Mesendoderm (in vitro differentiated cells): Measurements from ENCODE around the gene FMN1.

ENCODE experiments used
- DNase-seq: peaks from one replicate; pipeline ENCODE4 v3.0.0; 2013
- H2AK5ac ChIP-seq: 2 replicates; pipeline ENCODE4 v1.6.1; 2013; ENCODE audit warnings: low read length, inconsistent platforms
- H2BK120ac ChIP-seq: 2 replicates; pipeline ENCODE4 v1.6.1; 2013; ENCODE audit warnings: low read depth, mild to moderate bottlenecking, low read length, moderate library complexity, mixed read lengths
- H2BK15ac ChIP-seq: replicated peaks from 2 replicates; pipeline ENCODE4 v1.6.1; 2013; ENCODE audit warnings: low read depth, mild to moderate bottlenecking, moderate library complexity
- H2BK5ac ChIP-seq: 2 replicates; pipeline ENCODE4 v1.6.1; 2013; ENCODE audit warnings: low read length, inconsistent platforms
- H3K18ac ChIP-seq: 2 replicates; pipeline ENCODE4 v1.6.1; 2013; ENCODE audit warnings: mild to moderate bottlenecking, low read length, mixed read lengths
- H3K23ac ChIP-seq: one replicate; pipeline ENCODE4 v1.6.1; 2013; ENCODE audit warnings: low read length
- H3K27ac ChIP-seq: 2 replicates; pipeline ENCODE4 v1.5.1; 2013; ENCODE audit warnings: low read depth, mild to moderate bottlenecking, inconsistent platforms, low read length, moderate library complexity
- H3K27me3 ChIP-seq: 2 replicates; pipeline ENCODE4 v1.6.1; 2013; ENCODE audit warnings: low read length, control low read depth, mild to moderate bottlenecking, inconsistent platforms; ENCODE audit not compliant: insufficient read depth, poor library complexity
- H3K36me3 ChIP-seq: 2 replicates; pipeline ENCODE4 v1.6.1; 2013; ENCODE audit warnings: low read length, inconsistent platforms; ENCODE audit not compliant: control insufficient read depth, insufficient read depth
- H3K4ac ChIP-seq: one replicate; pipeline ENCODE4 v1.6.1; 2013; ENCODE audit warnings: low read depth, mild to moderate bottlenecking, low read length, moderate library complexity
- H3K4me1 ChIP-seq: 2 replicates; pipeline ENCODE4 v1.6.1; 2013; ENCODE audit warnings: low read depth, low read length, inconsistent platforms; ENCODE audit not compliant: control insufficient read depth
- H3K4me2 ChIP-seq: 2 replicates; pipeline ENCODE4 v1.6.1; 2013; ENCODE audit warnings: low read length
- H3K4me3 ChIP-seq: 2 replicates; pipeline ENCODE4 v1.5.1; 2013; ENCODE audit warnings: mild to moderate bottlenecking, low read length
- H3K56ac ChIP-seq: one replicate; pipeline ENCODE4 v1.6.1; 2013; ENCODE audit warnings: low read length
- H3K79me1 ChIP-seq: 2 replicates; pipeline ENCODE4 v1.6.1; 2013; ENCODE audit warnings: low read length, inconsistent platforms
- H3K79me2 ChIP-seq: 2 replicates; pipeline ENCODE4 v1.6.1; 2013; ENCODE audit warnings: mild to moderate bottlenecking, low read length; ENCODE audit not compliant: control insufficient read depth, insufficient read depth
- H3K9ac ChIP-seq: 2 replicates; pipeline ENCODE4 v1.6.1; 2013; ENCODE audit warnings: low read length, inconsistent platforms
- H4K5ac ChIP-seq: one replicate; pipeline ENCODE4 v1.6.1; 2013; ENCODE audit warnings: low read length
- H4K8ac ChIP-seq: one replicate; pipeline ENCODE4 v1.6.1; 2013; ENCODE audit warnings: low read depth, mild to moderate bottlenecking, control low read depth, low read length, moderate library complexity
- WGBS: extraction: QIAGEN DNeasy Blood & Tissue Kit; methylation state at CpG from one replicate; pipeline ENCODE4 v1.1.7; 2013; ENCODE audit warnings: low lambda C conversion rate, missing lambda C conversion rate; ENCODE audit not compliant: insufficient coverage; ENCODE audit errors: extremely low coverage; 5-methylcytosine and 5-hydroxymethylcytosine counted together

FMN1 gene

DNA sequence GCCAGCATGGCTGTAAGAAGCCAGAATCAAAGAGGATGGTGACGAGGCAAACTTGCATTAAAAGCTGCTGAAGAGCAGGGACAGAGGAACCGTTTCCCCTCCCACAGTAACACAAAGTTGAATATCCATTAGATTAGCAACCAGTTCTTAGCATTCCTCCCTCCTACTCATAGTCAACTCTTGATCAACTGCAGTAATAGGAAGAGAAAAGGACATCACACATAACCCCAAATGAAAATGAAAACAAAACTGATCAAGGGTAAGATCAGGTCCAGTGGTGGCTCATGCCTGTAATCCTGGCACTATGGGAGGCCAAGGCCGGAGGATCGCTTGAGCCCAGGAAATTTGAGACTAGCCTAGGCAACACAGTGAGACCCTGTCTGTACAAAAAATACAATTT, 311.6 kb downstream of the FMN1 start:
- H3K18ac ChIP-seq: peak overlapping the region; percentile 96
- H3K23ac ChIP-seq: no peak overlapping the region
- no peak overlapping the region for H4K8ac ChIP-seq
- no peaks in the 10 kb centered on the region for H3K79me2 ChIP-seq
- H3K27ac ChIP-seq: no peak overlapping the region
- peaks cover 2% of the 10 kb centered on the region for H3K4me1 ChIP-seq
- WGBS: no CpG with 5 or more reads among the region's 4 CpGs
- H2BK120ac ChIP-seq: no peak overlapping the region
- H2BK15ac ChIP-seq: no peak overlapping the region
- no peak for DNase-seq
- H4K5ac ChIP-seq: peak overlapping the region; percentile 24
- peak overlapping the region; percentile 30 for H3K56ac ChIP-seq
- H2AK5ac ChIP-seq: no peak overlapping the region
- no peak overlapping the region for H3K4me3 ChIP-seq
- H3K4me2 ChIP-seq: no peak overlapping the region
- no peak overlapping the region for H3K4ac ChIP-seq
- no peak overlapping the region for H3K9ac ChIP-seq
- H3K79me1 ChIP-seq: no peaks in the 10 kb centered on the region
- H3K36me3 ChIP-seq: no peaks in the 10 kb centered on the region
- H2BK5ac ChIP-seq: no peak overlapping the region
- no peaks in the 10 kb centered on the region for H3K27me3 ChIP-seq

DNA sequence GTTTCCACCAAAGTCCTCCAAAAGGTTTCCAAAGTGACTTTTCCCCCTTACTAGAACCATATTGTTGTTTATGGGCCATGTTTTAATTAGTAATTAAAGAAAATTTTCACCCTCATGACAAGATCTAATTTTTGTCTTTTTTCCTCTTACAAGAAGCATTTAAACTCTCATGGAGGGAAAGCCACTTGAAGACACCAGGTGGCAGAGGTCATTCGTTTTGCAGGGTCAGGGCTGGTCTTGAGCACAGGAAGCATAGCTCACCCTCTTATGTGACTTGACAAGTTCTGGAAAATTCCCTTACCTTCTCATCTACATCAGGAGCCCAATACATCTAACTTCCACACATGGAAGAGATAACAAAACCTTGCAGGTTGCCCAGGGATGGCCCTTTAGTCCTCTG, 313.0 kb downstream of the FMN1 start:
- Histone ChIP-seq H2BK120ac (no peak overlapping the region), H3K23ac (no peak overlapping the region), H2BK15ac (no peak overlapping the region), H3K4me3 (no peak overlapping the region), H2BK5ac (no peak overlapping the region), H4K8ac (no peak overlapping the region), H3K27me3 (no peaks in the 10 kb centered on the region), H3K27ac (no peak overlapping the region), H4K5ac (no peak overlapping the region), H3K56ac (no peak overlapping the region), H2AK5ac (no peak overlapping the region), H3K79me1 (no peaks in the 10 kb centered on the region), H3K4me1 (peaks cover 2% of the 10 kb centered on the region), H3K4ac (no peak overlapping the region), H3K79me2 (no peaks in the 10 kb centered on the region), H3K18ac (peak overlapping the region; percentile 87), H3K4me2 (no peak overlapping the region), H3K9ac (no peak overlapping the region), H3K36me3 (no peaks in the 10 kb centered on the region)
- DNase-seq: peak; percentile 67
- no CpG with 5 or more reads among the region's 1 CpG for WGBS

DNA sequence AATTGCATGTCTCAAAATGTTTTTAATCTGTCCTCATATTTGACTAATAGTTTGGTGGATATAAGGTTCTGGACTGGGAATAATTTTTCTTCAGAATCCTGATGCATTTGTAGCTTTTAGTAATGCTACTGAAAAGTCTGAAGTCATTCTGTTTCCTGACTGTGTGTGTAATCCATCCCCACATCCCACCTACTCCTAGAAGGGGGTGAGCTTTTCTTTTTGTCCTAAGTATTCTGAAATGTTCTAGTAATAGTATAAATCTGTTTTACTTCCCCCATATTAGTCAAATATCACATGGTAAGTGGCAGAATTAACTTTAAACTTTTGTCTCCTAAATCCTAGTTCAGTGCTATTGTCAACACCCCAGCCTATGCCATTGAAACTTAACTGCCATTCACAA, 313.9 kb downstream of the FMN1 start:
- Histone ChIP-seq H3K56ac (no peak overlapping the region), H2BK120ac (no peak overlapping the region), H3K36me3 (no peaks in the 10 kb centered on the region), H3K23ac (no peak overlapping the region), H3K4me2 (no peak overlapping the region), H4K8ac (no peak overlapping the region), H3K4me1 (no peaks in the 10 kb centered on the region), H3K9ac (no peak overlapping the region), H3K79me2 (no peaks in the 10 kb centered on the region), H3K4me3 (no peak overlapping the region), H3K18ac (no peak overlapping the region), H3K4ac (no peak overlapping the region), H3K79me1 (no peaks in the 10 kb centered on the region), H3K27me3 (no peaks in the 10 kb centered on the region), H2BK15ac (no peak overlapping the region), H4K5ac (no peak overlapping the region), H2AK5ac (no peak overlapping the region), H3K27ac (no peak overlapping the region), H2BK5ac (no peak overlapping the region)
- no peak for DNase-seq

DNA sequence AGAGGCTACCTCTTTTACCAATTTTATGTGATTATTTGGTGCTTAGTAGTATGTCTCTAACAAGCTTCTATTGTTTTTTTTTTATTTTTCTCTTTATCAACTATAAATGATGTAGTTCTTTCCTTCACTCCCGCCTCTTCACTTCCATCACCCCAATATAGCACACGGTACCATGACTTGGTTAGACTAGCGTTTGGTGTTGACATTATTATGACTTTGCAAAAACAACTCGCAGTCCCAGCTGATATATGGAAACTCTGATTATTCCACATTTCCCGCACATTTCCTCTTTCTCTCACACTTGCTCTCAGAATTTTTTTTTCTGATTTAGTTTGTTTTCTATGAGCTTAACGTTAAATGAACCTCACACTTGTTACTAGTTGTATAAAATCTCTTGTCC, 314.5 kb downstream of the FMN1 start:
- no peak for DNase-seq
- H2BK120ac ChIP-seq: no peak overlapping the region
- WGBS: no CpG with 5 or more reads among the region's 6 CpGs

DNA sequence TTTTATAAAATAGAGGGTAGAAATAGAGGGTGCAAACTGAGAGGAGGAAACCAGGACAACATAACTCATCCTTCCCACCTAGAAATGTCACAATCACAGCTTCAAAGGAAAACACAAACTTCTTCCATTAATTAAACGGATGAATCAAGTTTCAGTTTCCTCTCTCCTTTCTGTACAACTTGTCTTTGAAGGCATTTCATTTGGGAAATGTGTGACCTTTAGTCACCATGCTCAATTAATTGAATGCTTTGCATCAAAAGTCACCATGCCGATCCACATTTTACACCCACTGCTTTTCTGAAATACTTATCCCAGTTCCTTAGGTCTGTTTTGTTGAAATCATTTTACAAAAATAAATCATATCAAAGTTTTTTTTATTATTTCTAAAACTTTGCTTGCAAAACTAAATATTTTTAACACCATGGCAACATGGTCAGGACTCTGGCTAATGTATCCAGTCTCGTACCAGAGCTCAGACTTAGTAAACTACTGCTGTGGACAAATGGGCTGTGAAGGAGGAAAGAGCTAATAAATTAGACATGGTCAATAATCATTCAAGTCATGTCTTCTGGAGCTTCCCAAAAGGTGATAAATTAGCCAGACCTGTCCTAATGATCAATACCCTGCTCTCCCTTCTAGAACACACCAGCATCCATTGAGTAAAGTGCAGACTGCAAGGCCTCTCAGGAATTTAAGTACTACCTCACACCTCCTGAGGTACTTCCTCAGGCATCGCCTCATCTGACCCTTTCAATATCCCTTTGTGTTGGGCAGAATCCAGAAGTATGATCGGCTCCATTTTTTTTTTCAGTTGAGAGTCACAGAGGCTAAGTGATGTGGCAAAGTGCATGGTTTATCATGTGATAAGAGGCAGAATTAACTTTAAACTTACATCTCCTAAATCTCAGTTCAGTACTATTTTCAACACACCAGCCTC, 315.4 kb downstream of the FMN1 start:
- peaks cover 3% of the 10 kb centered on the region for H3K4me1 ChIP-seq
- whole genome bisulfite sequencing: no CpG with 5 or more reads among the region's 5 CpGs

More for the DNA sequence above, 314.5 kb downstream of the FMN1 start:
- H3K4me3 ChIP-seq: no peak overlapping the region
- no peaks in the 10 kb centered on the region for H3K36me3 ChIP-seq
- H3K4me2 ChIP-seq: no peak overlapping the region
- H3K18ac ChIP-seq: no peak overlapping the region
- H2AK5ac ChIP-seq: no peak overlapping the region
- no peak overlapping the region for H2BK5ac ChIP-seq
- H3K79me1 ChIP-seq: no peaks in the 10 kb centered on the region
- no peak overlapping the region for H3K9ac ChIP-seq
- H4K8ac ChIP-seq: no peak overlapping the region
- no peak overlapping the region for H3K4ac ChIP-seq
- no peaks in the 10 kb centered on the region for H3K27me3 ChIP-seq
- H3K23ac ChIP-seq: no peak overlapping the region
- H3K4me1 ChIP-seq: peaks cover 3% of the 10 kb centered on the region
- H3K27ac ChIP-seq: no peak overlapping the region
- no peak overlapping the region for H2BK15ac ChIP-seq
- no peak overlapping the region for H4K5ac ChIP-seq
- H3K56ac ChIP-seq: no peak overlapping the region
- no peaks in the 10 kb centered on the region for H3K79me2 ChIP-seq

DNA sequence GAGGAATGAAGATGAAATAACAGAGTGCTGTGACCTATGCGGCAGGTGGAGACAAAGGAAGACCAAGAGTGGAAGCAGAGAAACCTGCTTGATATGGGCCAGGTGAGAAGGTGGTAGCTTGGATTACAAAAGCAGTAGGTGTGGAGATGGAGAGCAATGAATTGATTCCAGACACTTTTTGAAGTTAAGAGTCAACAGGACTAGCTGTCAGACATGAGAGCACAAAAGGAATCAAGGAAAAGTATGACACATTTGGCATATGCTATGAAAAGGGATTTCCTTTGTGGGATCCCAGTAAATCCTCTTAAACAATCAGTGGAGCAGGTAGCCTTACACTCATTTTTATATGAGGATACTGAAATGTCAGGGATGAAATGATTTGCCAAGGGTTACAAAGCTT, 316.2 kb downstream of the FMN1 start:
- Histone ChIP-seq H2AK5ac (no peak overlapping the region), H3K4ac (no peak overlapping the region), H3K27me3 (no peaks in the 10 kb centered on the region), H3K4me3 (no peak overlapping the region), H3K9ac (no peak overlapping the region), H3K56ac (no peak overlapping the region), H4K8ac (no peak overlapping the region), H2BK15ac (no peak overlapping the region), H3K4me2 (no peak overlapping the region), H3K79me2 (no peaks in the 10 kb centered on the region), H2BK120ac (no peak overlapping the region), H4K5ac (no peak overlapping the region), H3K36me3 (no peaks in the 10 kb centered on the region), H3K79me1 (no peaks in the 10 kb centered on the region), H3K18ac (no peak overlapping the region), H3K4me1 (peaks cover 3% of the 10 kb centered on the region), H2BK5ac (no peak overlapping the region), H3K23ac (no peak overlapping the region), H3K27ac (no peak overlapping the region)
- DNase-seq: no peak
- WGBS: no CpG with 5 or more reads among the region's 1 CpG

More for the DNA sequence above, 315.4 kb downstream of the FMN1 start:
- Histone ChIP-seq H3K4me2 (no peak overlapping the region), H3K79me2 (no peaks in the 10 kb centered on the region), H2BK120ac (no peak overlapping the region), H4K8ac (no peak overlapping the region), H3K4ac (no peak overlapping the region), H3K36me3 (no peaks in the 10 kb centered on the region), H3K18ac (no peak overlapping the region), H3K56ac (no peak overlapping the region), H2BK5ac (no peak overlapping the region), H3K23ac (no peak overlapping the region), H3K27me3 (no peaks in the 10 kb centered on the region), H3K4me3 (no peak overlapping the region), H3K9ac (no peak overlapping the region), H3K27ac (no peak overlapping the region), H2BK15ac (no peak overlapping the region), H3K79me1 (no peaks in the 10 kb centered on the region), H2AK5ac (no peak overlapping the region), H4K5ac (no peak overlapping the region)
- DNase-seq: peak; percentile 50
